HEK293 (cell line): ENCODE data around the gene TRAK1.

Source experiments
- CTCF ChIA-PET: fragments of 350-600 bp; formaldehyde crosslinking; extraction: SDS; loops from one replicate; lab custom pipeline; 2021; ENCODE audit warnings: antibody characterized with exemption; lab: Yijun Ruan, JAX
- POLR2A ChIA-PET: fragments of 300-600 bp; formaldehyde crosslinking; extraction: SDS; loops from one replicate; lab custom pipeline; 2020; ENCODE audit warnings: antibody characterized with exemption, inconsistent platforms; lab: Yijun Ruan, JAX
- H3K27ac ChIP-seq: fragments of 200-500 bp; sonication (Bioruptor generic); 2 replicates; pipeline ENCODE4 v1.5.1; 2014; ENCODE audit warnings: low read depth, low read length, control low read depth, inconsistent platforms; ENCODE audit errors: extremely low read depth
- H3K36me3 ChIP-seq, 2 experiments: fragments of 200-500 bp in 1 of 2; sonication (Bioruptor generic) in 1 of 2; 1 replicate in 1 of 2; 2 replicates in 1 of 2; pipeline ENCODE4 v1.5.1; 2014 to 2017; ENCODE audit warnings: inconsistent platforms in 2 of 2, low read length in 2 of 2; ENCODE audit not compliant: control insufficient read depth in 2 of 2, insufficient read depth in 1 of 2
- H3K4me1 ChIP-seq: fragments of 200-500 bp; sonication (Bioruptor generic); 2 replicates; pipeline ENCODE4 v1.5.1; 2014; ENCODE audit warnings: mild to moderate bottlenecking, low read length, inconsistent platforms; ENCODE audit not compliant: control insufficient read depth, insufficient read depth
- H3K4me3 ChIP-seq: 2 replicates; pipeline ENCODE4 v1.5.1; 2011; ENCODE audit warnings: low read depth, mild to moderate bottlenecking, control low read depth, low read length, moderate library complexity
- H3K9me3 ChIP-seq: fragments of 200-500 bp; sonication (Bioruptor generic); 2 replicates; pipeline ENCODE4 v1.5.1; 2014; ENCODE audit warnings: low read depth, low read length, inconsistent platforms; ENCODE audit not compliant: control insufficient read depth, insufficient read depth
- EGR2 ChIP-seq: fragments of 450-650 bp; formaldehyde crosslinking; IDR thresholded peaks from 2 replicates; pipeline ENCODE4 v1.5.1; 2016; ENCODE audit warnings: low read depth, missing biosample characterization, missing genetic modification characterization
- GLI2 ChIP-seq: fragments of 450-650 bp; formaldehyde crosslinking; IDR thresholded peaks from 2 replicates; pipeline ENCODE4; 2017; ENCODE audit warnings: missing biosample characterization, missing genetic modification characterization, low read depth, borderline replicate concordance
- GLIS1 ChIP-seq: fragments of 450-650 bp; formaldehyde crosslinking; IDR thresholded peaks from 2 replicates; pipeline ENCODE4 v1.5.1; 2016; ENCODE audit warnings: missing biosample characterization, missing genetic modification characterization
- KLF16 ChIP-seq: fragments of 450-650 bp; formaldehyde crosslinking; IDR thresholded peaks from 2 replicates; pipeline ENCODE4 v1.5.1; 2017; ENCODE audit warnings: missing biosample characterization, missing genetic modification characterization
- PBX3 ChIP-seq: sonication (generic); formaldehyde crosslinking; IDR thresholded peaks from 2 replicates; pipeline ENCODE4 v1.8.1; 2022; ENCODE audit warnings: mild to moderate bottlenecking, moderate library complexity, missing genetic modification reagents
- SP2 ChIP-seq: fragments of 450-650 bp; formaldehyde crosslinking; IDR thresholded peaks from 2 replicates; pipeline ENCODE4 v1.5.1; 2016; ENCODE audit warnings: missing biosample characterization, missing genetic modification characterization
- SP7 ChIP-seq: fragments of 450-650 bp; formaldehyde crosslinking; IDR thresholded peaks from 2 replicates; pipeline ENCODE4 v1.5.1; 2016; ENCODE audit warnings: missing biosample characterization, missing genetic modification characterization
- YY2 ChIP-seq: fragments of 450-650 bp; formaldehyde crosslinking; IDR thresholded peaks from 2 replicates; pipeline ENCODE4 v1.5.1; 2016; ENCODE audit warnings: missing biosample characterization, missing genetic modification characterization
- ZBTB1 ChIP-seq: fragments of 450-650 bp; formaldehyde crosslinking; IDR thresholded peaks from 2 replicates; pipeline ENCODE4 v1.5.1; 2016; ENCODE audit warnings: missing biosample characterization, missing genetic modification characterization
- ZBTB11 ChIP-seq: fragments of 450-650 bp; formaldehyde crosslinking; conservative IDR thresholded peaks from 2 replicates; pipeline ENCODE4 v1.5.1; 2016; ENCODE audit warnings: low read depth, missing biosample characterization, missing genetic modification characterization
- ZBTB20 ChIP-seq: fragments of 450-650 bp; formaldehyde crosslinking; IDR thresholded peaks from 2 replicates; pipeline ENCODE4 v1.5.1; 2016; ENCODE audit warnings: missing biosample characterization, missing genetic modification characterization
- ZBTB48 ChIP-seq: fragments of 450-650 bp; formaldehyde crosslinking; IDR thresholded peaks from 2 replicates; pipeline ENCODE4 v1.5.1; 2016; ENCODE audit warnings: missing biosample characterization, missing genetic modification characterization
- ZEB2 ChIP-seq: fragments of 450-650 bp; formaldehyde crosslinking; IDR thresholded peaks from 2 replicates; pipeline ENCODE4 v1.5.1; 2016; ENCODE audit warnings: missing biosample characterization, missing genetic modification characterization
- ZFHX2 ChIP-seq: fragments of 450-650 bp; formaldehyde crosslinking; conservative IDR thresholded peaks from 2 replicates; pipeline ENCODE4 v1.5.1; 2016; ENCODE audit warnings: missing biosample characterization, missing genetic modification characterization
- ZFP69B ChIP-seq: fragments of 450-650 bp; formaldehyde crosslinking; IDR thresholded peaks from 2 replicates; pipeline ENCODE4 v1.5.1; 2016; ENCODE audit warnings: missing biosample characterization, missing genetic modification characterization
- ZIC2 ChIP-seq: fragments of 450-650 bp; formaldehyde crosslinking; IDR thresholded peaks from 2 replicates; pipeline ENCODE4 v1.5.1; 2016; ENCODE audit warnings: missing biosample characterization, missing genetic modification characterization
- ZNF132 ChIP-seq: fragments of 450-650 bp; formaldehyde crosslinking; IDR thresholded peaks from 2 replicates; pipeline ENCODE4 v1.5.1; 2017; ENCODE audit warnings: missing biosample characterization, missing genetic modification characterization, borderline replicate concordance
- ZNF184 ChIP-seq: fragments of 450-650 bp; IDR thresholded peaks from 2 replicates; pipeline ENCODE4 v1.5.1; 2018; ENCODE audit warnings: missing biosample characterization, mild to moderate bottlenecking, missing genetic modification characterization
- ZNF335 ChIP-seq: fragments of 450-650 bp; formaldehyde crosslinking; conservative IDR thresholded peaks from 2 replicates; pipeline ENCODE4 v1.5.1; 2016; ENCODE audit warnings: missing biosample characterization, missing genetic modification characterization
- ZNF37A ChIP-seq: fragments of 450-650 bp; IDR thresholded peaks from 2 replicates; pipeline ENCODE4 v1.5.1; 2018; ENCODE audit warnings: missing biosample characterization, missing genetic modification characterization
- ZNF600 ChIP-seq: fragments of 450-650 bp; formaldehyde crosslinking; IDR thresholded peaks from 2 replicates; pipeline ENCODE4 v1.5.1; 2016; ENCODE audit warnings: missing biosample characterization, missing genetic modification characterization
- ZNF776 ChIP-seq: fragments of 450-650 bp; formaldehyde crosslinking; IDR thresholded peaks from 2 replicates; pipeline ENCODE4 v1.5.0; 2017; ENCODE audit warnings: missing biosample characterization, missing genetic modification characterization, borderline replicate concordance
- ZNF791 ChIP-seq: fragments of 450-650 bp; formaldehyde crosslinking; IDR thresholded peaks from 2 replicates; pipeline ENCODE4 v1.5.1; 2016; ENCODE audit warnings: missing biosample characterization, missing genetic modification characterization
- ZNF830 ChIP-seq: fragments of 450-650 bp; IDR thresholded peaks from 2 replicates; pipeline ENCODE4 v1.5.0; 2018; ENCODE audit warnings: missing biosample characterization, missing genetic modification characterization, low read depth, mild to moderate bottlenecking, moderate library complexity

The TRAK1 gene

GRCh38 chr3:42157540-42158538, 66.7 kb downstream of the TRAK1 start (continued):
- TF ChIP-seq ZNF37A (tag by site-specific recombination) (no peak), ZNF830 (tag by site-specific recombination) (no peak), GLI2 (tag by site-specific recombination) (no peak), ZFP69B (tag by site-specific recombination) (no peak), ZBTB1 (no peak), ZNF791 (no peak), ZNF335 (tag by site-specific recombination) (no peak), PBX3 (CRISPR knock-in tag) (no peak), YY2 (tag by site-specific recombination) (no peak)

- Histone ChIP-seq H3K36me3 (no peaks in the 10 kb centered on the region), H3K9me3 (no peaks in the 10 kb centered on the region), H3K27ac (no peak overlapping the region), H3K4me1 (0 out of 2 replicates have a peak, but pooled peaks cover 4% of the 10 kb centered on the region), H3K4me3 (peak overlapping the region; percentile 45; the same call in 1 of the 2 replicates)
- ChIA-PET POLR2A (interaction anchor here (0.5 kb wide), 1 partner anchor 197 kb away, joined by 3 read pairs; the partner anchor contains the start of gene ULK4), CTCF (interaction anchor here (0.6 to 1.2 kb wide), 3 partner anchors 31 to 413 kb away, joined by 3 to 5 read pairs (median 4); no protein-coding TSS in a partner anchor)
- TF ChIP-seq KLF16 (no peak), ZNF132 (tag by site-specific recombination) (no peak), ZBTB48 (tag by site-specific recombination) (no peak), ZNF600 (tag by site-specific recombination) (no peak), ZNF776 (tag by site-specific recombination) (no peak), EGR2 (tag by site-specific recombination) (no peak)
Observed at GRCh38 chr3:42159147-42159546, 68.0 kb downstream of the TRAK1 start.

- POLR2A ChIA-PET, result interaction anchor here (0.6 to 1.0 kb wide), 3 partner anchors 20 to 961 kb away, joined by 3 to 7 read pairs (median 4); partner anchors contain the start of gene CTNNB1
- CTCF ChIA-PET, result interaction anchor here (0.7 to 1.2 kb wide), 2 partner anchors 15 to 30 kb away, joined by 4 read pairs; no protein-coding TSS in a partner anchor
- Histone ChIP-seq H3K9me3 (no peaks in the 10 kb centered on the region), H3K4me3 (peak overlapping the region; percentile 45), H3K36me3 (no peaks in the 10 kb centered on the region), H3K4me1 (0 out of 2 replicates have a peak, but pooled peaks cover 4% of the 10 kb centered on the region), H3K27ac (no peak overlapping the region; the same call in 1 of the 2 replicates)
- TF ChIP-seq ZNF184 (tag by site-specific recombination) (no peak), ZBTB20 (tag by site-specific recombination) (peak; percentile 13; the same call in 1 of the 2 replicates), GLI2 (tag by site-specific recombination) (no peak), ZEB2 (peak; percentile 20; the same call in 1 of the 2 replicates), ZBTB11 (tag by site-specific recombination) (peak; percentile 68; the same call in 1 of the 2 replicates), SP7 (tag by site-specific recombination) (0 out of 2 replicates have a peak, but pooled peaks have one; percentile 17), ZFHX2 (peak; percentile 13; the same call in 1 of the 2 replicates), GLIS1 (tag by site-specific recombination) (peak; percentile 63; the same call in 1 of the 2 replicates), SP2 (tag by site-specific recombination) (peak; percentile 54), ZIC2 (tag by site-specific recombination) (0 out of 2 replicates have a peak, but pooled peaks have one; percentile 23)
Observed at GRCh38 chr3:42159706-42160472, 68.7 kb downstream of the TRAK1 start.
